CD4-positive, alpha-beta memory T cell (primary cell): Measurements from ENCODE around the gene GAPDHS. TPM values are rescaled to one million over a fixed set of nuclear protein-coding genes. Genes with fewer than 3 reads are reported as not detected.

Experiments
- CTCF ChIA-PET: fragments of 350-600 bp; sonication (Branson Sonifier 250); formaldehyde crosslinking; loops from one replicate; lab custom pipeline; 2021; ENCODE audit warnings: inconsistent platforms; ENCODE audit not compliant: partially characterized antibody; lab: Charles Lee
- POLR2A ChIA-PET: fragments of 350-600 bp; sonication (Branson Sonifier 250); formaldehyde crosslinking; loops from one replicate; lab custom pipeline; 2021; ENCODE audit not compliant: partially characterized antibody; lab: Charles Lee
- DNase-seq, 5 donors: peaks; one replicate each; pipeline versions ENCODE4 v3.0.0 to v3.0.0-alpha.2; 2020 to 2022; ENCODE audit warnings: mixed read lengths in 1 of 5
- H3K27ac ChIP-seq: one replicate; pipeline ENCODE4 v1.7.0; 2013; ENCODE audit warnings: low read depth, low read length
- H3K27me3 ChIP-seq: 2 replicates; pipeline ENCODE4 v1.7.0; 2013; ENCODE audit warnings: mild to moderate bottlenecking, low read length, moderate library complexity; ENCODE audit not compliant: insufficient read depth
- H3K36me3 ChIP-seq: 2 replicates; pipeline ENCODE4 v1.7.0; 2013; ENCODE audit warnings: mild to moderate bottlenecking, low read length, moderate library complexity; ENCODE audit not compliant: insufficient read depth
- H3K4me1 ChIP-seq: 2 replicates; pipeline ENCODE4 v1.7.0; 2013; ENCODE audit warnings: mild to moderate bottlenecking, low read length, moderate library complexity; ENCODE audit not compliant: insufficient read depth
- H3K4me3 ChIP-seq, 2 donors: one replicate each; pipeline ENCODE4 v1.7.0; 2013; ENCODE audit warnings: low read length in 2 of 2, mild to moderate bottlenecking in 1 of 2
- H3K9me3 ChIP-seq, 2 donors: one replicate each; pipeline ENCODE4 v1.7.0; 2013; ENCODE audit warnings: low read length in 2 of 2, control low read depth in 1 of 2; ENCODE audit not compliant: control insufficient read depth in 1 of 2
- H3K27ac Mint-ChIP-seq, 7 donors: one replicate each; pipeline ENCODE4 v1.8.0; 2020 to 2021; ENCODE audit warnings: mixed read lengths in 7 of 7, mild to moderate bottlenecking in 6 of 7, inconsistent platforms in 3 of 7, moderate library complexity in 3 of 7
- H3K27me3 Mint-ChIP-seq, 2 donors: one replicate each; pipeline ENCODE4 v1.8.0; 2020 to 2021; ENCODE audit warnings: mixed read lengths in 2 of 2
- H3K36me3 Mint-ChIP-seq, 2 donors: one replicate each; pipeline ENCODE4 v1.8.0; 2020 to 2021; ENCODE audit warnings: mixed read lengths in 2 of 2, inconsistent platforms in 1 of 2, mild to moderate bottlenecking in 1 of 2
- H3K4me1 Mint-ChIP-seq, 4 donors: one replicate each; pipeline ENCODE4 v1.8.0; 2020 to 2021; ENCODE audit warnings: mixed read lengths in 4 of 4, mild to moderate bottlenecking in 1 of 4
- H3K4me3 Mint-ChIP-seq, 8 donors: one replicate each; pipeline ENCODE4 v1.8.0; 2020 to 2021; ENCODE audit warnings: mixed read lengths in 8 of 8, mild to moderate bottlenecking in 7 of 8, moderate library complexity in 6 of 8, inconsistent platforms in 3 of 8
- H3K9me3 Mint-ChIP-seq, 8 donors: one replicate each; pipeline ENCODE4 v1.8.0; 2020 to 2021; ENCODE audit warnings: mixed read lengths in 8 of 8, mild to moderate bottlenecking in 5 of 8, inconsistent platforms in 3 of 8, moderate library complexity in 1 of 8
- intact Hi-C: fragments of 100-400 bp; cut with micrococcal nuclease; formaldehyde crosslinking; loops from one replicate; pipeline ENCODE4 v1.15.1; 2023
- polyA plus RNA-seq, 2 donors: library from polyadenylated mRNA; unstranded; fragments of 300-500 nt; fragmentation: Illumina TruSeq; gene quantifications; one replicate each; pipeline ENCODE4 v1.2.3, GENCODE V29; 2021
- total RNA-seq, 2 experiments: library from RNA; stranded (reverse); gene quantifications; one replicate each; pipeline ENCODE4 v1.2.3, GENCODE V29; 2021

Gene GAPDHS
- total and polyA plus RNA-seq, 4 experiments from 2014 or later: not detected

DNA sequence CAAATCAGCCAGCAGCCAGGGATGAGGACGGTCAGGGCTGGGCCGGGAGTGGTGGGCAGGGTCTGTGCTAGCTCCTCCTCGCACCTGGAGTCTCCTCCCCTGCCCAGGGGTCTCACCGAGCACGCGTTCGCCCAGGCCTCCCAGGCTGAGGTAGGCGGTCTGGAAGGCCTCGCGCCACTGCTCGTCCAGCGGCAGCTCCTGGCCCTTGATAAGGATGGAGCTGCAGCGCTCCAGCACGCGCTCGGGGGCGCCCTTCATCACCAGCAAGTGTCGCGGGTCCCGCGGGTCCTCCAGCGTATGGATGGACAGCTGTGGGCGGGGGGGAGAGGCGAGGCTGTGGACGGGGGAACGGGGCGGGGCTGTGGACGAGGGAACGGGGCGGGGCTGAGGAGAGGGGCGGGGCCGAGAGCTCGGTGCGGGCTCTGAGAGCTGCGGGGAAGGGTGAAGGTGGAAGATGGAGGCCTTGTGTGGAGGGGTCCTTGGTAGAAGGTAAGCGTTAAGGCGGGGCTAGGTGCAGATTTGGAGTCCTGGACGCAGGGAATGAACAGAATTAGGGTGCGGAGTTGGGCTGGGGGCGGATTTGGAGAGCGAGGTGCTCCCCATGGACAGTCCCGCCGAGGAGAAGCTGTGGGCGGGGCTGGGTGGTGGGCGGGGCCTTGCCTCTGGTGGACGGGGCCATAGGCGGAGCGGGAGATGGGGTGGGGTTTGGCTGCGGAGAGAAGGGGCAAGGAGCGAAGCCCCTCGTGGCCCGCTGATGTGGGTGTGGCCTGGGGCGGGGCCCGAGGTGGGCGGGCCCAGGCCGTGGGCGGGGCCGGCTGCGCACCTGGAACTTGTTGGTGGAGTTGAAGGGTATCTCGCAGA is 24.5 kb downstream of the GAPDHS start:
- peaks cover 23 to 26% of the 10 kb centered on the region in 2 donors for H3K27me3 Mint-ChIP-seq
- POLR2A ChIA-PET: interaction anchor here (1.0 kb wide), 1 partner anchor 87 kb away, joined by 3 read pairs; no protein-coding TSS in a partner anchor
- intact Hi-C loops: no loop called here

DNA sequence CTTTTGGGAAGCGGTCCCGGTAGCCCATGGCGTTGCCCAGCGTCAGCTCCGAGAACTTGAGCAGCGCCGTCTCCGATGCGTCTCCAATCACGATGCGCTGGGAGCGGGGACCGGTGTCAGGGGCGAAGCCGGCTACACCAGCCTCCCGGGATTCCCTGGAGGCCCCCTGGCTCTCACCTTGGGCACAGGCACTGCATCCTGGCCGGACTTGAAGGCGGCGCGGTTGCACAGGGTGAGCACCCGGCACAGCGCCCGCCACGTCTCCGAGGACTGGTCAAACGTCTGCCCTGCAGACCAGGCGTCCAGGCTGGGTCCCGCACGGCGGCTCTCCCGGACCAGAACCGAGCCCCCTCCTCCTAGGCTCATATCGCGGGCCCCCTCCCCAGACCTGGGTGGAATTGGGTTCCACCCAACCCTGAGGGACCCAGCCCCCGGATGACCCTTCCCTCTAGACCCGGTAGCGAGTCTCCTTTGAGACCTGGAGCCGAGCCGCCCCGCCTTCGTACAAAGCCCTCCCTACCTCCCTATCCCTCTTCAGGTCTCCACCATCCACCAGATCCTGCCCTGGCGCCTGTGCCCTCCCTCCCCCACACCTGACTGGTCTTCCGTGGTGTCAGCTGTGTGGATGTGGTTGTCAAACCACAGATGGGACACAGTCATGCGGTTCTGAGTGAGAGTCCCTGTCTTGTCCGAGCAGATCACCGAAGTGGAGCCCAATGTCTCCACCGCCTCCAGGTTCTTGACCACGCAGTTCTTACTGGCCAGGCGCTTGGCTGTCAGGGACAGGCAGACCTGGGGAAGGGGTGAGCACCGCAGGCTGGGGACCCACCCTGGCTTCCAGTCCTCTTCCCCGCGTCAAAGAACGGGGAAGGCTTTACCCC is 25.4 kb downstream of the GAPDHS start:
- Mint-ChIP-seq H3K9me3 (peaks cover 0 to 4% (median 0%) of the 10 kb centered on the region in 8 donors), H3K27me3 (peaks cover 27% of the 10 kb centered on the region in 2 donors), H3K27ac (no peak overlapping the region), H3K36me3 (no peaks in the 10 kb centered on the region), H3K4me1 (peaks cover 7 to 19% (median 12%) of the 10 kb centered on the region in 4 donors), H3K4me3 (peak overlapping the region in 6 of 8 donors; percentile 17 to 61 (median 30))
- H3K4me1 ChIP-seq: peaks cover 12% of the 10 kb centered on the region
- no peak overlapping the region for H3K27ac ChIP-seq
- CTCF ChIA-PET: interaction anchor here (2.4 kb wide), 1 partner anchor 10 kb away, joined by 9 read pairs; no protein-coding TSS in a partner anchor
- H3K36me3 ChIP-seq: no peaks in the 10 kb centered on the region
- DNase-seq: no peak
- peaks cover 5% of the 10 kb centered on the region for H3K27me3 ChIP-seq
- H3K4me3 ChIP-seq: peak overlapping the region; percentile 29 to 32
- POLR2A ChIA-PET: interaction anchor here (1.0 kb wide), 1 partner anchor 86 kb away, joined by 3 read pairs; no protein-coding TSS in a partner anchor
- intact Hi-C loops: no loop called here
- no peaks in the 10 kb centered on the region for H3K9me3 ChIP-seq

More for the DNA sequence above, 24.5 kb downstream of the GAPDHS start:
- H3K4me3 ChIP-seq: peak overlapping the region; percentile 29 to 32
- Mint-ChIP-seq H3K9me3 (peaks cover 0 to 4% (median 0%) of the 10 kb centered on the region in 8 donors), H3K36me3 (no peaks in the 10 kb centered on the region), H3K27ac (peak overlapping the region in 2 of 7 donors; percentile 51 to 68), H3K4me1 (peaks cover 7 to 19% (median 12%) of the 10 kb centered on the region in 4 donors), H3K4me3 (peak overlapping the region; percentile 76 to 88 (median 80))
- CTCF ChIA-PET: interaction anchor here (2.4 kb wide), 1 partner anchor 9 kb away, joined by 9 read pairs; no protein-coding TSS in a partner anchor
- H3K4me1 ChIP-seq: peaks cover 12% of the 10 kb centered on the region
- H3K36me3 ChIP-seq: no peaks in the 10 kb centered on the region
- H3K27ac ChIP-seq: no peak overlapping the region
- H3K9me3 ChIP-seq: no peaks in the 10 kb centered on the region
- peaks cover 5% of the 10 kb centered on the region for H3K27me3 ChIP-seq
- DNase-seq: peak; percentile 16 to 54 (median 28)

DNA sequence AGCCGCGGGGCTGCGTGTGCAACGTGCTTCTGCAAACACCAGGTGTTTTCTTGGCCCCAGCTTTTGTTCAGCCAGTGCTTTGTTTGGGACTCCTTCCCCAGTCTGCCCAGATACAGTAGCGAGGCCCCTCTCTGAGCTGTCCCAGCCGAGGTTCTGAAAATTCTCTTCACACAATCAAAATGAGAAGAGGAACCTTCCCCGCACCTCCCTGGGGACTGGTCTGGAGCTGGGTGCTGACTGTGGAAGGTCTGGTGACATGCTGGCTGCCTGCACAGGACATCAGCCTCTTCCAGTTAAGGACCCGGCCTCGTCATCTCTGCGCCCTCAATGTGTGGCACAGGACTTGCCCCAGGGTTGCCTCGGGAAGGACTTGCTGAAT is 26.0 kb downstream of the GAPDHS start:
- no peaks in the 10 kb centered on the region for H3K36me3 ChIP-seq
- Mint-ChIP-seq H3K36me3 (no peaks in the 10 kb centered on the region), H3K27me3 (peaks cover 29 to 30% of the 10 kb centered on the region in 2 donors), H3K9me3 (peaks cover 0 to 4% (median 0%) of the 10 kb centered on the region in 8 donors), H3K4me3 (peak overlapping the region in 3 of 8 donors; percentile 31 to 47 (median 32)), H3K4me1 (peaks cover 7 to 19% (median 12%) of the 10 kb centered on the region in 4 donors), H3K27ac (no peak overlapping the region)
- no peak overlapping the region for H3K4me3 ChIP-seq
- H3K27me3 ChIP-seq: peaks cover 5% of the 10 kb centered on the region
- no peaks in the 10 kb centered on the region for H3K9me3 ChIP-seq
- H3K27ac ChIP-seq: no peak overlapping the region
- CTCF ChIA-PET: no interaction called here
- intact Hi-C loops: no loop called here
- DNase-seq: no peak
- POLR2A ChIA-PET: no interaction called here
- peaks cover 12% of the 10 kb centered on the region for H3K4me1 ChIP-seq

DNA sequence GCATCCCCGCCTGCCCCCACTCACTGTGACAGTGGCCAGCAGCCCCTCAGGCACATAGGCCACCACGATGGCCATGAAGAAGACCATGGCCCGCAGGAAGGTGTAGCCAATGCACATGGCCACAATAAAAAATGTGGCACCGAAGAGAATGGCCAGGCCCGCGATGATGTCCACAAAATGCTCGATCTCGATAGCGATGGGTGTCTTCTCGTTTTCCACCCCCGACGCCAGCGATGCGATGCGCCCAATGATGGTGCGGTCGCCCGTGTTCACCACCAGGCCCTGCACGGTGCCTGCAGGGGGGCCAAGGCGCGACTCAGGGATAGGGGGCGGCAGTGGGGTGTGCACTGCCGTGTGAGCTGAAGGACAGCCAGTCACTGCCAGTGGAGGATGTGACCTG is 26.5 kb downstream of the GAPDHS start:
- CTCF ChIA-PET: no interaction called here
- Mint-ChIP-seq H3K27me3 (peaks cover 32 to 34% of the 10 kb centered on the region in 2 donors), H3K4me3 (peak overlapping the region in 1 of 8 donors; percentile 32)

DNA sequence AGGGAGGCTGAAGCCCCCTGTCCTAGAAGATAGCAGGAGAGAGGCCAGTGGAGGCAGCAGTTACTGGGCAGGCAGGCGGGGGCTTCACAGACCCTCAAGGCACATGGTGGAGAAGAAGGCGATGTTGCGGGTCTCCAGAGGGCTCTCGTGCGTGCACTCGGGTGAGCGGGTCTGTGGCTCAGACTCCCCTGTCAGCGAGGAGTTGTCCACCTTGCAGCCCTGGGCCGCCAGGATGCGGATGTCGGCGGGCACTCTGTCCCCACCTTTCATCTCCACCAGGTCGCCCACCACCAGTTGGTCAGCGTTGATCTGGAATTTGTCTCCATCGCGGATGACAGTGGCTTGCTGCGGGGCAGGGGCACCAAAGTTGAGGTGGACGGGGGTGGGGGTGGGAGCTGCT is 27.0 kb downstream of the GAPDHS start:
- H3K27me3 Mint-ChIP-seq: peaks cover 33 to 38% of the 10 kb centered on the region in 2 donors
- H3K9me3 Mint-ChIP-seq: peaks cover 0 to 4% (median 0%) of the 10 kb centered on the region in 8 donors
- peak overlapping the region in 1 of 8 donors; percentile 24 for H3K4me3 Mint-ChIP-seq
- no peak overlapping the region for H3K27ac Mint-ChIP-seq
- no peak for DNase-seq
- peaks cover 12% of the 10 kb centered on the region for H3K4me1 ChIP-seq
- H3K4me1 Mint-ChIP-seq: peaks cover 7 to 19% (median 12%) of the 10 kb centered on the region in 4 donors
- POLR2A ChIA-PET: no interaction called here
- H3K27me3 ChIP-seq: peaks cover 5% of the 10 kb centered on the region
- intact Hi-C loops: no loop called here
- H3K36me3 Mint-ChIP-seq: no peaks in the 10 kb centered on the region
- H3K27ac ChIP-seq: no peak overlapping the region
- no peaks in the 10 kb centered on the region for H3K36me3 ChIP-seq
- H3K4me3 ChIP-seq: no peak overlapping the region
- CTCF ChIA-PET: no interaction called here
- H3K9me3 ChIP-seq: no peaks in the 10 kb centered on the region

More for the DNA sequence above, 26.5 kb downstream of the GAPDHS start:
- intact Hi-C loops: no loop called here
- Histone ChIP-seq H3K4me1 (peaks cover 12% of the 10 kb centered on the region), H3K9me3 (no peaks in the 10 kb centered on the region), H3K4me3 (no peak overlapping the region), H3K36me3 (no peaks in the 10 kb centered on the region), H3K27ac (no peak overlapping the region), H3K27me3 (peaks cover 5% of the 10 kb centered on the region)
- Mint-ChIP-seq H3K27ac (no peak overlapping the region), H3K36me3 (no peaks in the 10 kb centered on the region), H3K9me3 (peaks cover 0 to 4% (median 0%) of the 10 kb centered on the region in 8 donors), H3K4me1 (peaks cover 7 to 19% (median 12%) of the 10 kb centered on the region in 4 donors)
- POLR2A ChIA-PET: no interaction called here
- DNase-seq: no peak

DNA sequence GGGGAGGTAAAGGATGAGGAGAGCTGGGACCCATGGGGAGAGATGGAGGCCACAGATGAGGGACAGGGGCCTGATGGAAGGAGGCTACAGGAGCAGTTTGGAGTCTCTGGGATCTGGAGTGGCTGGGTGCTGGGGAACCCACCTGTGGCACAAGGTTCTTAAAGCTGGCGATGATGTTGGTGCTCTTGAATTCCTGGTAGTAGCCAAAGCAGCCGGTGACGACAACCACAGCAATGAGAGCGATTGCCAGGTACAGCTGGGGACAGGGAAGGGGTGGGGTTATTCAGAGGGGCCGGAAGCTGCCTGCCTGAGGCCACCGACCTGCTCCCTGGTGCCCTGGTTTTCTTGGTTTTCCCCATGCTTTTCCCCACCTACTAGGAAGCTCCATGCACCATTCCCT is 27.4 kb downstream of the GAPDHS start:
- no peak overlapping the region for H3K27ac ChIP-seq
- peaks cover 0 to 4% (median 0%) of the 10 kb centered on the region in 8 donors for H3K9me3 Mint-ChIP-seq
- peaks cover 5% of the 10 kb centered on the region for H3K27me3 ChIP-seq
- no peak for DNase-seq
- peaks cover 7 to 18% (median 12%) of the 10 kb centered on the region in 4 donors for H3K4me1 Mint-ChIP-seq
- H3K36me3 Mint-ChIP-seq: no peaks in the 10 kb centered on the region
- H3K4me3 ChIP-seq: no peak overlapping the region
- H3K4me1 ChIP-seq: peaks cover 12% of the 10 kb centered on the region
- CTCF ChIA-PET: no interaction called here
- no peak overlapping the region for H3K27ac Mint-ChIP-seq
- H3K36me3 ChIP-seq: no peaks in the 10 kb centered on the region
- no peaks in the 10 kb centered on the region for H3K9me3 ChIP-seq
- H3K27me3 Mint-ChIP-seq: peaks cover 37 to 40% of the 10 kb centered on the region in 2 donors
- POLR2A ChIA-PET: no interaction called here
- H3K4me3 Mint-ChIP-seq: peak overlapping the region in 2 of 8 donors; percentile 19 to 21
- intact Hi-C loops: no loop called here
